ENCODE measurements around the gene CSTPP1. TPM values are rescaled to one million over a fixed set of nuclear protein-coding genes. Genes with fewer than 3 reads are reported as not detected.
"Not testable (repeated sequence)": the region's sequence is repeated elsewhere in the genome, so short reads cannot be mapped to it uniquely, and the experiment has no call there.

CSTPP1 gene
- total RNA-seq, 2 donors from 2014 or later: 12.2 to 13.8 TPM

DNA sequence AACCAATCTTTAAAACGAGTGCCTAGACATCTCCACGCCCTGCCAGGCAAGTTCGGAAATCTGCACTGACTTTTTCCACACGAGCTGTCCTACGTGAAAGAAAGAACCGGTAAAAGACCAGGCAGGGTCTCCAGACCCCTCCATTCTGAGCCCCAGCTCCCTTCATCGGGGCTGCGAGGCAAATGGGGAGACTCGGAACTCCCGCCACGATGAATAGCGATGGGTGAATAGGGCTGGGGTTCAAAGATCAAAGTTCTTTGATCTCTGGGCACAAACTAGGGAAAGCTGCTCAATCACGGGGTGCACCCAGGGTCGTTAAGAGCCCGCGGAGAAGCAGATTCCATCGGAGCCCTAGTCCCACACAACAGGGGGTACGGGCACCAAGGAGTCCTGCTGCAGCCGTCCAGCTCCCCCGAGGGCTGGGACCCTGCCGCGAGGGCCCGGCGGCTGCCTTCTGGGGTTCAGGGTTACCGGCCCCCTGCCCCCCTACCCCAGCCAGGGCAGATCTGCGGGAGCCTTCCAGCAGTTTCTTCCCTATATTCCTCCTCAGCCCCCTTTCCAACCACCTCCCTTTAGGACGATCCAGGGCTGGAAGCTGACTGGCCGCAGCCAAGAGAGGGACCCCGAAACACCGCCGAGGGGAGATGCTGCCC, 19.3 kb upstream of the CSTPP1 start:
- H3K4me1 Mint-ChIP-seq: peaks cover 21% of the 10 kb centered on the region
- peak; percentile 23 for ATAC-seq
- H3K36me3 Mint-ChIP-seq (ENCODE audit: low read depth): peaks cover 5% of the 10 kb centered on the region
- no peaks in the 10 kb centered on the region for H3K9me3 ChIP-seq (ENCODE audit: control insufficient read depth, low read length, poor library complexity, severe bottlenecking)
- H3K27ac Mint-ChIP-seq: peak overlapping the region; percentile 16
- H3K27me3 Mint-ChIP-seq: peaks cover 70% of the 10 kb centered on the region
- no peak for DNase-seq
- peak overlapping the region; percentile 88 for H3K4me3 Mint-ChIP-seq

- Mint-ChIP-seq H3K27ac (no peak overlapping the region), H3K36me3 (ENCODE audit: low read depth) (peaks cover 5% of the 10 kb centered on the region), H3K27me3 (peaks cover 66% of the 10 kb centered on the region), H3K4me3 (peak overlapping the region; percentile 88), H3K4me1 (peaks cover 21% of the 10 kb centered on the region)
- H3K9me3 ChIP-seq (ENCODE audit: control insufficient read depth, low read length, poor library complexity, severe bottlenecking): no peaks in the 10 kb centered on the region
- DNase-seq (no peak), ATAC-seq (no peak)
These were observed 18.8 kb upstream of the CSTPP1 start for GRCh38 chr11:46917762-46918082.

DNA sequence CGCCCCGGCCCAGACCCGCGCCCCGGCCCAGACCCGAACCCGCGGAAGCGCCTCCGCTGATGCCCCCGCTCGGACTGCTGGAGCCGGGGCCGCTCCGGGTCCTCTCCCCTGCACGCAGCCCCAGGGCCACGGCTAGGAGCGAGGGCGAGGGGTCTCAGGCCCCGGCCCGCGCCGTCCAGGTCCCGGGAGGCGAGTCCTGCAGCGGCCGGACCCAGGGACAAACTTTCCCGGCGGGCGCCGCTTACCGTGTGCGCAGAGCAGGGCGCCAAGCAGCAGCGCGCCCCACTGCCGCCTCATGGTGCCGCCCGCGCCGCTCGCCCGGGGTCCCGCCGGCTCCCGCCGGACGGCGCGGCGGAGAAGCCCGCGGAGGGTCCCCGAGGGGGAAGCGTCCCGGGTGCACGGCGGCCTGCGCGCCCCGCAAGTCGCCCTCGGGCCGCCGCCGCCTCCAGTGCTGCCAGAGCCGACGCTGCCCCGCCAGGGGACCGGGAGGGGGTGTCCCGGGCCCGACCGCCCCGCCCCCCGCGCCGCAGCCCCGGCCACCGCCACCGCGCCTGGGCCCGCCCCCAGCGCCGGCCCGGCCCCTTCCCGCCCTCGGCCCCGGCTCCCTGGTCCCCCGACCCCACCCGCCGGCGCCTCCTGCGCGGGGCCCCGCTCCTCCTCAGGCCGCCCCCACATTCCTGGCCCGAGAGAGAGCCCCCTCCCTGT, 18.3 kb upstream of the CSTPP1 start, which contains the start of gene LRP4:
Gene LRP4, minus strand, starts transcription at position 468 of the 705 bp plus-strand sequence. Its CDS starts 171 bp downstream, at position 297.
- H3K27ac Mint-ChIP-seq: peak within 1 kb of the TSS; percentile 75
- peak within 1 kb of the TSS; percentile 88 for H3K4me3 Mint-ChIP-seq
- no peaks in the 10 kb centered on the region for H3K9me3 ChIP-seq (ENCODE audit: control insufficient read depth, low read length, poor library complexity, severe bottlenecking)
- peak in 2 of 3 donors; percentile 31 to 41 for DNase-seq
- H3K4me1 Mint-ChIP-seq: peaks cover 21% of the 10 kb centered on the region
- peak; percentile 67 for ATAC-seq
- peaks cover 5% of the 10 kb centered on the region for H3K36me3 Mint-ChIP-seq (ENCODE audit: low read depth)
- H3K27me3 Mint-ChIP-seq: peaks cover 60% of the 10 kb centered on the region

DNA sequence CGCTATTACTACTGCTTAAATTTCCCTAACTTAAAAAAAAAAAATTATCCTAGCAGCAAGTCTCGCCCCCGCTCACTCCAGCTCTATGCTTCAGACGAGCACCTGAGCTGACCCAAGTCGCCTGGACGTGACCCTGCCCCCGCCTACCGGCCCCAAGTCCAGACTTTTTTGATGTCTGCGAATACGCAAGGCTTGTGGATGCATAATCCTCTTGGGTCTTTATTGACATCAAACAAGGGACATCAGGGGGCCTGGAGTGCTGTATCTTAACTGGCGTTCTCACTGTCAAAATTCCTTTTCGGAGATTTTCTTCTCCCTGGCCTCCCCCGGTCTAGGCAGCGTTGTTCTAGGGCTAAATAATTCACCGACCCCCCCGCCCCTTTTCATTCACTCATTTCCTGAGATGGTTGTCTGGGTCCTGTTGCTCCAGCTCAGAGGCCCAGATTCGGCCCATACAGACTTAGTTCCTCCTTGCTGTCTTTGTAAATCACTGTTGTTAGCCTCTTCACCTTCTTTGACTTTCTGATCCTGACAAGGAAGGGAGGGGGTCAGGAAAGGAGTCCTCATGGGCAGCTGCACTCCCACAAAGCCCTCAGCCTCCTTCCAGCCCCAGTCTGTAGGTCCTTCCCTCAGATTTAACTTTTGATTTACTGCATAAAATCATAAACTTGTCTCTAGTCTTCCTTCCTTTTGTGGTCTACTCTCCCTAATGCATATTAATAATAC, 17.6 kb upstream of the CSTPP1 start:
- peaks cover 53% of the 10 kb centered on the region for H3K27me3 Mint-ChIP-seq
- DNase-seq (no peak), ATAC-seq (no peak)
- H3K4me3 Mint-ChIP-seq: peak overlapping the region; percentile 87
- H3K9me3 ChIP-seq (ENCODE audit: control insufficient read depth, low read length, poor library complexity, severe bottlenecking): no peaks in the 10 kb centered on the region
- H3K27ac Mint-ChIP-seq: peak overlapping the region; percentile 75
- H3K4me1 Mint-ChIP-seq: peaks cover 21% of the 10 kb centered on the region
- H3K36me3 Mint-ChIP-seq (ENCODE audit: low read depth): peaks cover 5% of the 10 kb centered on the region

GRCh38 chr11:46920755-46921154, 15.8 kb upstream of the CSTPP1 start:
- Mint-ChIP-seq H3K36me3 (ENCODE audit: low read depth) (peaks cover 8% of the 10 kb centered on the region), H3K27ac (no peak overlapping the region), H3K4me1 (peaks cover 24% of the 10 kb centered on the region), H3K27me3 (peaks cover 44% of the 10 kb centered on the region), H3K4me3 (no peak overlapping the region)
- DNase-seq (no peak), ATAC-seq (no peak)
- no peaks in the 10 kb centered on the region for H3K9me3 ChIP-seq (ENCODE audit: control insufficient read depth, low read length, poor library complexity, severe bottlenecking)

DNA sequence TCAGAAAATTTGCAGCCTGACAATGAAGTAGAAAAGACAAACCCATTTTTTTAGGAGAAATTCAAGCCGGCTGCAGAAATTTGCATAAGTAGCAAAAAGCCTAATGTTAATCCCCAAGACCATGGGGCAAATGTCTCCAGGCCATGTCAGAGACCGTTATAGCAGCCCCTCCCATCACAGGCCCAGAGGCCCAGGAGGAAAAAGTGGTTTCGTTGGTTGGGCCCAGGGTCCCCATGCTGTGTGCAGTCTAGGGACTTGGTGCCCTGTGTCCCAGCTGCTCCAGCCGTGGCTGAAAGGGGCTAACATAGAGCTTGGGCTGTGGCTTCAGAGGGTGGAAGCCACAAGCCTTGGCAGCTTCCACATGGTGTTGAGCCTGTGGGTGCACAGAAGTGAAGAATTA, 8.6 kb upstream of the CSTPP1 start:
- peaks cover 48% of the 10 kb centered on the region for H3K27me3 Mint-ChIP-seq
- DNase-seq; H3K36me3 Mint-ChIP-seq (ENCODE audit: low read depth); H3K4me3 Mint-ChIP-seq; H3K9me3 ChIP-seq (ENCODE audit: control insufficient read depth, low read length, poor library complexity, severe bottlenecking); ATAC-seq; H3K4me1 Mint-ChIP-seq; H3K27ac Mint-ChIP-seq: not testable (repeated sequence)

DNA sequence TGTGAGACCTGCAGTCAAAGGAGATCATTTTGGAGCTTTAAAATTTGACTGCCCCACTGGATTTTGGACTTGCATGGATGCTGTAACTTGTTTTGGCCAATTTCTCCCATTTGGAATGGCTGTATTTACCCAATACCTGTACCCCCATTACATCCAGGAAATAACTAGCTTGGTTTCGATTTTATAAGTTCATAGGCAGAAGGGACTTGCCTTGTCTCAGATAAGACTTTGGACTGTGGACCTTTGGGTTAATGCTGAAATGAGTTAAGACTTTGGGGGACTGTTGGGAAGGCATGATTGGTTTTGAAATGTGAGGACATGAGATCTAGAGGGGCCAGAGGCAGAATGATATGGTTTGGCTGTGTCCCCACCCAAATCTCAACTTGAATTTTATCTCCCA, 7.9 kb upstream of the CSTPP1 start:
- H3K4me1 Mint-ChIP-seq; H3K4me3 Mint-ChIP-seq; H3K9me3 ChIP-seq (ENCODE audit: control insufficient read depth, low read length, poor library complexity, severe bottlenecking); ATAC-seq; H3K27ac Mint-ChIP-seq; DNase-seq; H3K36me3 Mint-ChIP-seq (ENCODE audit: low read depth): not testable (repeated sequence)
- H3K27me3 Mint-ChIP-seq: peaks cover 53% of the 10 kb centered on the region

GRCh38 chr11:46930089-46930488, 6.5 kb upstream of the CSTPP1 start:
- peaks cover 50% of the 10 kb centered on the region for H3K27me3 Mint-ChIP-seq
- peaks cover 2% of the 10 kb centered on the region for H3K36me3 Mint-ChIP-seq (ENCODE audit: low read depth)
- no peak for DNase-seq
- no peak overlapping the region for H3K4me3 Mint-ChIP-seq
- H3K27ac Mint-ChIP-seq: no peak overlapping the region
- no peak for ATAC-seq
- H3K4me1 Mint-ChIP-seq: peaks cover 3% of the 10 kb centered on the region
- H3K9me3 ChIP-seq (ENCODE audit: control insufficient read depth, low read length, poor library complexity, severe bottlenecking): no peaks in the 10 kb centered on the region

- ATAC-seq: no peak
- H3K27ac Mint-ChIP-seq: no peak overlapping the region
- no peaks in the 10 kb centered on the region for H3K36me3 Mint-ChIP-seq (ENCODE audit: low read depth)
- no peaks in the 10 kb centered on the region for H3K9me3 ChIP-seq (ENCODE audit: control insufficient read depth, low read length, poor library complexity, severe bottlenecking)
- no peak overlapping the region for H3K4me3 Mint-ChIP-seq
- no peaks in the 10 kb centered on the region for H3K27me3 Mint-ChIP-seq
- no peak for DNase-seq
- peaks cover 4% of the 10 kb centered on the region for H3K4me1 Mint-ChIP-seq
These were observed 5.6 kb downstream of the CSTPP1 start for GRCh38 chr11:46942172-46942571.

GRCh38 chr11:46944356-46945075, 8.0 kb downstream of the CSTPP1 start:
- Mint-ChIP-seq H3K4me1 (peaks cover 3% of the 10 kb centered on the region), H3K27me3 (no peaks in the 10 kb centered on the region), H3K4me3 (no peak overlapping the region), H3K27ac (no peak overlapping the region), H3K36me3 (ENCODE audit: low read depth) (no peaks in the 10 kb centered on the region)
- ATAC-seq: no peak
- DNase-seq: no peak
- H3K9me3 ChIP-seq (ENCODE audit: control insufficient read depth, low read length, poor library complexity, severe bottlenecking): no peaks in the 10 kb centered on the region

- Mint-ChIP-seq H3K4me1 (no peaks in the 10 kb centered on the region), H3K4me3 (no peak overlapping the region), H3K27me3 (no peaks in the 10 kb centered on the region), H3K27ac (no peak overlapping the region), H3K36me3 (ENCODE audit: low read depth) (no peaks in the 10 kb centered on the region)
- no peak for DNase-seq
- no peak for ATAC-seq
- H3K9me3 ChIP-seq (ENCODE audit: control insufficient read depth, low read length, poor library complexity, severe bottlenecking): no peaks in the 10 kb centered on the region
These were observed 11.0 kb downstream of the CSTPP1 start for GRCh38 chr11:46947399-46948077.

- peaks cover 4% of the 10 kb centered on the region for H3K36me3 Mint-ChIP-seq (ENCODE audit: low read depth)
These were observed 12.0 kb downstream of the CSTPP1 start for GRCh38 chr11:46948378-46949131.

More at GRCh38 chr11:46948378-46949131, 12.0 kb downstream of the CSTPP1 start:
- Mint-ChIP-seq H3K27me3 (no peaks in the 10 kb centered on the region), H3K27ac (no peak overlapping the region), H3K4me1 (peaks cover 6% of the 10 kb centered on the region), H3K4me3 (no peak overlapping the region)
- ATAC-seq: no peak
- no peaks in the 10 kb centered on the region for H3K9me3 ChIP-seq (ENCODE audit: control insufficient read depth, low read length, poor library complexity, severe bottlenecking)
- DNase-seq: no peak
